IPS DF 19.7 (cell line): ENCODE measurements around the gene PCBP3.
"Not testable (repeated sequence)": the region's sequence is repeated elsewhere in the genome, so short reads cannot be mapped to it uniquely, and the experiment has no call there.

Experiments used
- DNase-seq: peaks from one replicate; pipeline ENCODE4 v3.0.0-alpha.2; 2013; ENCODE audit warnings: low read depth, low spot score

The PCBP3 gene

DNA sequence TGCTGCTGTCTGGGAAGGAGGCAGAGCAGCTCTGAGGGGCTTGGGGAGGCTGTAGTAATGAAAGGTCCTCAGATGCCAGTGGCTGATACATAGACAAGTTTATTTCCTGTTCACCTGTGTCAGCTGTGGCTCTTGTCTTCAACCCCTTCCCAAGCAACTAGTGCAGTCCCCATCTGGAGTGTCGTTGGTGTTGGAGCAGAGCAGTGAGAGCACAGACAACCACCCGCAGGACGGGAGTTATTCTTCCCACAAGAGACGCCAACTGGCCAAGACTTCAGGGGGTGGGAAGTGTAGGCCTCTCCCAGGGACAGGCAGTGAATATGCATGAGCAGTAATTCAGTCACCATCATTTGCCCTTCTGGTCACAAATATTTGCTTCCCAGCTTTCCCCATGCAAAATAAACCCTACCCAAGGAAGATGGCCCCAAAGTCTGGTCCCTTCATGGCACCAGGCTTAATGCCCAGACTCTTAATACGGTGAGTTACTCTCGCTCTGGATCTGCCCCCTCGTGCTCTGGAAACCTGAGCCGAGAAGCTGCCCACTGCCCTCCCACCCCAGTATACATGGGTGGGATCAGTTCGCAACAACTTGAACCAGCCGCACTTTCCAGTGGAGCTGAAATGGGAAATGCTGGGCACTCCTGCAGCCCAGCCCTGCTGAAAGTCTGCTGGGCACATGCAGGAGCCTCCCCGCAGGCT is 184.5 kb downstream of the PCBP3 start:
- no peak for DNase-seq

DNA sequence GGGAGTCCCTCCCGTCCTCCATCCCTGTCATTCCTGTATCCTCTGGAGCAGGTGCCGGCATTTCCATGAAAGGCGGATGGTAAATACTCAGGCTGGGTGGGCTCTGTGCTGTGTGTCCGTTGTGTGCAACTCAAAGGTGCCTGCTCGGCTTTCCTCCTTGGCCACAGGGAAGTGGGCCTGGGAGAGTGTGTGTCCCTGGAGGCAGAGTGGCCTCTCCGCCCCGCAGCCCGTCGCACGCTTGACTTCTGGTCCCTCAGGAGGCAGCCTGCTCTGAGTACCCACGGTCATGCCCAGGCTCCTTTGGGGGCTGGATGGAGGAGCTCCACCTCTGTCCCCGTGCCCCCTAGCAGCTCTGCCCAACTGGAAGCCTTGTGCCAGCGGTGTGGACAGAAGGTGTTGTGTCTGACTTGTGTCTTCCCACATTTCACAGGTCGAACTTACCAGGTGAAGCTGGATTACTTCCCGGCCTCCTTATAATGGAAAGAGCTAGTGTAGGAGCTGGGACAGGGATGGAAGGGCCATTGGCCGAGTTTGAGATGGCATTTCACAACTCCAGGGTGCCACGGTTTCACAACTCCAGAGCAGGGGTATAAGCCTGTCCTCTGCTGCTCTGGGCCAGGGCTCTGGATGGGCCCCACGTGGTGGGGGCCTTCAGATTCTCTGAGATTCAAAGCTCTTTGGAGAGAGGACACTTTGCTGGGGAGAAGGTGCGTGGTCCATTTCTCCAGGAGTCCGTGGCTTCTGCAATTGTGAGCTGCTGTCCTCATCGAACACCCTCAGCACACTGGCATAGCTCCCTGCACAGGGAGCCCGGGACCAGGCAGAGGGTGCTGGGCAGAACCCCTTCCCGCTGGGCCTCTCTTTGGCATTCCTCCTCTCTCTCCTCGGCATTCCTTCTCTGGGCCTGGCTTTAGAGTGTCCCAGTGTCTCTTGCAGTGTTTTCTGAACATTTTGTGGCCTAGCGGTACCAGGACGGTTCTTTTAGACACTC is 185.3 kb downstream of the PCBP3 start:
- no peak for DNase-seq

- no peak for DNase-seq
These were observed 186.1 kb downstream of the PCBP3 start for GRCh38 chr21:45829668-45830067.

DNA sequence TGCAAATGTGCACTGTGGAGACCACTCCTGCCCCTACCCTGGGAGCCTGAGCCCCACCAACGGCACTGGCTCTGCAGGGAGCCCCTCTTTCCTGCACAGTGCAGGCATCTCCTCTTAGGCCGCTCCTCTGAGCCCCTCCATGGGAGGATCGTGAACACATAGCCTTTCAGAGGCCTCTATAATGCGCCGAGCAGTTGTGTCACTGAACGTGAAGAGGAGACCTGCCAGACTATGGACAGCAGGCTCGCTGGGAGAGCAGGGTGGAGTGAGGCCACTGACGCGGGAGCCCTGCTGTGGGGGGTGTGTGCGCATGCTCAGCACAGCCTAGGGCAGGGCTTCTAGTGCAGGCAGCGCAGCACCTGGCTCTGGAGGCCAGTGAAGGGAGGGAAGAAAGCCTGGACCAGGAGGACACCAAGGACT is 186.7 kb downstream of the PCBP3 start:
- no peak for DNase-seq

- DNase-seq: no peak
These were observed 187.3 kb downstream of the PCBP3 start for GRCh38 chr21:45830720-45831366.

- DNase-seq: no peak
These were observed 188.6 kb downstream of the PCBP3 start for GRCh38 chr21:45831991-45832740.

- DNase-seq: not testable (repeated sequence)
These were observed 189.3 kb downstream of the PCBP3 start for GRCh38 chr21:45832741-45833235.

- no peak for DNase-seq
These were observed 189.9 kb downstream of the PCBP3 start for GRCh38 chr21:45833414-45833813.

- DNase-seq: no peak
These were observed 190.6 kb downstream of the PCBP3 start for GRCh38 chr21:45834026-45834715.

DNA sequence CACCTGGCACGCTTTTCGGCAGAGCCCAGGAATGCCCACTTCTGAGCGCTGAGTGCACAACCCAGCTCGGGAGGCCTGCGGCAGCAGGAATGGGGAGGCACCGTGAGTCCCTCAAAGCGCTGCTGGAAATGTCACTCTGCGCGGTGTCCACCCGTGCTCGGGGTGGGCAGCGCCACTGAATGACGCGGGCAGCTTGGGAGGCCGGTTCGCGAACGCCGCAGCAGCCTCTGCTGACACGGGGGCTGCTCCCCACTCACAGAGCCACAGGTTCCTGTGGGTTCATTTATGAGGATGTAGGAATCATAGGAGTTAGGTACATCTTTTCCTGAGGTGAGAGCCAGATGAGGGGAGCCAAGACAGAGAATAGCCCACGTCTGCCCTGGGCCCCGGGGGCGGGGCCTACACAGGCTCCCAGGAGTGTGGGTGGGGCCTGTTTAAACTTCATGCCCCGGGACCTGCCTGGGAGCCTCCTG is 191.3 kb downstream of the PCBP3 start:
- no peak for DNase-seq

- no peak for DNase-seq
These were observed 192.1 kb downstream of the PCBP3 start for GRCh38 chr21:45835301-45836267.

GRCh38 chr21:45836268-45836655 is 192.7 kb downstream of the PCBP3 start:
- no peak for DNase-seq

DNA sequence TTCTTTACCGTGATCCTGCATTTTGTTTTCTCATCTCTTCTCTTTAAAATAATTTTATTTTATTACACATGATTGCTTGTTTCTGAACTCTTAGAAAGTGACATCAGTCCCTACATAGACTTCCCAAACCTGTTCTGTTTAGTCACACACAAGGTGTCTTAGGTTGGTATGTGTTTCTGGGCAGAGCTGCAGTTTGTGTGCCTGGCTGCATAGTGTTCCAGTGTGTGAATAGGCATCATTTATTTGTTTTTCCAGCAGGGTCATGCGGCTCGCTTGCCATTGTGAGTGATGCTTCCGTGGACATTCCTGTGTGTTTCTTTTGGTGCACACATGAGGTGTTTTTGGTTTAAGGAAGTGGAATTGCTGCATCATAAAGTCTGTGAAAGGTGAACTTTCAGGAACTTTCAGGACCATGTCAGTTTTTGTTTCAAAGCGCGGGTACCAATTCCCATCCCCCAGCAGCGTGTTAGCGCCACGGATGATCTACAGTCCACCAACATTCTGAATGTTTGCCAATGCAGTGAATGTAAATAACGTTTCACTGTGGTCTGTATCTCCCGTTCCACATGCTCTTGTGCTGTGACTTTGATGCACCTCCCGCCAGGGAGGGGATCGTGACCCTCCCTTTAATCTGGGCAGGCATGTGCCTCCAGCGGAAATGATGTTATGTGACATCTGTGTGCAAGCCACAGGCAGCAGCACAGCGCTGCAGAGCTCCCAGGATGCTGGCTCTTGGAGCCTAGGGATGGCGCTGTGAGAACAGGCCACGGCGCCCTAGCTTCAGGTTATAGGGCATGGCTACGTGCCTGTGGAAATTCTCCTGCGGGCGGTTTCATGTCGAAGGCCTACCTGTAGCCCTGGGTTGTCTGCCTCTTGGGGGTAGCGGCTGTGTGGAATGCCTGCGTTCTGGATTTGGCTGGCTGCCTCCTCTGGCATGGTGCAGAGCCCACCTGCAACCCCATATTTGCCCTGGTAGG is 193.5 kb downstream of the PCBP3 start:
- no peak for DNase-seq

- no peak for DNase-seq
These were observed 194.4 kb downstream of the PCBP3 start for GRCh38 chr21:45837936-45838335.

DNA sequence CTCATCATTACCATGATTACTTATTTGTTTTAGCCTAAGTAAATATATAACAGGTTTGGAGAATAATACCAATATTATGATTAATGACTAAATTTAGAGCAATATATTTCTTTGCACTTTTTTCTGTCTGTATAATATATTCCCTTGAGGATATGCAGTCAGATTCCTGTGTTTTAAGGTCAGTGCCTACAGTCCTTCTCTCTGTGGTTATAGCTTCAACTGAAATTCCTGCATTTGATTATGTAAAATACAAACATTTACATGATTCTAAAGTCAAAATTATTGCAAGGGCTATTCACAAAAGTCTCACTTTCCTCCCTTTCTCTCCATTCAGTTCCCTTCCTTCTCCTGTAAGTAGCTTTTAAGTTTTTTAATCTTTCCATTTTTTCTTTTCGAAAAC is 195.1 kb downstream of the PCBP3 start:
- no peak for DNase-seq

DNA sequence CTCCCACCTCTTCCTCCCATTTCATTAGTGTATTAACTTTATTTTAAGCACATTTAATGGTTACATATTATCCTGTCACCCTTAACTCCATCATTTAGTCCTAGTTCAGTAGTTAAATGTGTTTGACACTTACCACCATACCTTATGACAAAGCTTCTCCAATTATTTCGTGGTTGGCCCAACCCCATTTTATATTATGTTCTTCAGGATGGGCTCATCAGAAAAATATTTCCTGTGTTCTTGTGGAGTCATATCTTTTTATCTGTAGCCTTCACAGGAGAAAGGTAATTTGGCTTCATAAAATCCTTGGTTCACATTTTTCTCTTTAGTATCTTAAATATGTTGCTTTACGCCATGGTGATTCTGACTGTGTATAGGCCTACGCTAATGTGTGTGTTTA is 195.7 kb downstream of the PCBP3 start:
- DNase-seq: no peak

- DNase-seq: no peak
These were observed 197.5 kb downstream of the PCBP3 start for GRCh38 chr21:45841033-45841432.

DNA sequence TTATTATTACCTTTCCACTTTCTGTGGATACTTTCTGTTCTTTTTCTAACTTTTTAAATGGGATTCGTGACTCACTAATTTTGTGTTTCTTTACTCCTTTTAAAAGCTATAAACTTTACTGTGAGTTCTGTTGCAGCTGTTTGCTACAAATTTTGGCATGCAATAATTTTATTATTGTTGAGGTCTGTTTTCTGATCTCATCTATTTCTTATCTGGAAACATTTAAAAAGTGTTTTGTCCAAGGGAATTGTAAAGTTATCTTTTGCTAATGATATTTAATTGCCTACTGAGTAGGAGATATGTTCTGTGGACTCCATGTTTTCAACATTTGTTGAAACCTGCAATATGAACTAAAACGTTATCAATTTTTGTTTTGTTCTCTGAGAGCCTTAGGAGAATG is 199.9 kb downstream of the PCBP3 start:
- no peak for DNase-seq
